Neural cell (in vitro differentiated cells): ENCODE measurements around the gene DOCK10. TPM values are rescaled to one million over a fixed set of nuclear protein-coding genes. Genes with fewer than 3 reads are reported as not detected.

Source experiments
- H2AFZ ChIP-seq: fragments of 200-600, 300-800 bp; sonication (generic), shearing (Covaris generic); 2 replicates; pipeline ENCODE4 v1.6.0; 2014; ENCODE audit warnings: low read depth, mild to moderate bottlenecking, antibody characterized with exemption, low read length, moderate library complexity
- H3F3A ChIP-seq: fragments of 200-600 bp; shearing (Covaris generic); 2 replicates; pipeline ENCODE4 v1.6.1; 2016; ENCODE audit warnings: mild to moderate bottlenecking, moderate library complexity, mixed read lengths, antibody characterized with exemption, low read length; ENCODE audit not compliant: insufficient read depth, poor library complexity, severe bottlenecking
- H3K27ac ChIP-seq: fragments of 200-600, 300-800 bp; sonication (generic), shearing (Covaris generic); 2 replicates; pipeline ENCODE4 v1.5.1; 2014; ENCODE audit warnings: mild to moderate bottlenecking, low read length, moderate library complexity
- H3K27me3 ChIP-seq: fragments of 300-800, 200-600 bp; sonication (generic), shearing (Covaris generic); 2 replicates; pipeline ENCODE4 v1.6.0; 2014; ENCODE audit warnings: mild to moderate bottlenecking, low read depth, low read length, moderate library complexity; ENCODE audit not compliant: insufficient read depth
- H3K36me3 ChIP-seq: fragments of 300-800, 200-600 bp; sonication (generic), shearing (Covaris generic); 2 replicates; pipeline ENCODE4 v1.5.1; 2014; ENCODE audit warnings: mild to moderate bottlenecking, antibody characterized with exemption, low read length, moderate library complexity; ENCODE audit not compliant: insufficient read depth
- H3K4me2 ChIP-seq: fragments of 300-800, 200-600 bp; sonication (generic), shearing (Covaris generic); 2 replicates; pipeline ENCODE4 v1.6.0; 2014; ENCODE audit warnings: mild to moderate bottlenecking, low read length
- H3K4me3 ChIP-seq: fragments of 300-800, 200-600 bp; sonication (generic), shearing (Covaris generic); 2 replicates; pipeline ENCODE4 v1.5.1; 2014; ENCODE audit warnings: mild to moderate bottlenecking, low read length, moderate library complexity
- H3K79me2 ChIP-seq: fragments of 200-600 bp; shearing (Covaris generic); replicated peaks from 2 replicates; pipeline ENCODE4 v1.6.0; 2014; ENCODE audit warnings: mild to moderate bottlenecking, low read length, moderate library complexity; ENCODE audit not compliant: insufficient read depth
- H3K9ac ChIP-seq: fragments of 300-800, 200-600 bp; sonication (generic), shearing (Covaris generic); 2 replicates; pipeline ENCODE4 v1.6.1; 2016; ENCODE audit warnings: mild to moderate bottlenecking, low read length, mixed read lengths
- H3K9me2 ChIP-seq: fragments of 200-600 bp; shearing (Covaris generic); 2 replicates; pipeline ENCODE4 v1.6.1; 2016; ENCODE audit warnings: mild to moderate bottlenecking, low read length, mixed read lengths; ENCODE audit not compliant: insufficient read depth
- H3K9me3 ChIP-seq: fragments of 200-600, 300-800 bp; sonication (generic), shearing (Covaris generic); 2 replicates; pipeline ENCODE4 v1.6.1; 2016; ENCODE audit warnings: mild to moderate bottlenecking, mixed run types, low read length, moderate library complexity, mixed read lengths
- H4K20me1 ChIP-seq: fragments of 200-600 bp; shearing (Covaris generic); 2 replicates; pipeline ENCODE4 v1.6.1; 2016; ENCODE audit warnings: mild to moderate bottlenecking, mixed run types; ENCODE audit not compliant: insufficient read depth
- CTCF ChIP-seq: fragments of 450-650 bp; IDR thresholded peaks from 2 replicates; pipeline ENCODE4 v1.5.1; 2014; ENCODE audit warnings: antibody characterized with exemption, mild to moderate bottlenecking, moderate library complexity; ENCODE audit not compliant: poor library complexity, severe bottlenecking
- EP300 ChIP-seq: fragments of 450-650 bp; conservative IDR thresholded peaks from 2 replicates; pipeline ENCODE4 v1.6.1; 2014; ENCODE audit warnings: antibody characterized with exemption, mild to moderate bottlenecking, moderate library complexity; ENCODE audit not compliant: poor library complexity, severe bottlenecking
- EZH2 ChIP-seq: fragments of 200-600, 300-800 bp; shearing (Covaris generic), sonication (generic); IDR thresholded peaks from 2 replicates; pipeline ENCODE4 v1.6.1; 2014; ENCODE audit warnings: antibody characterized with exemption, low read length, borderline replicate concordance, mild to moderate bottlenecking; ENCODE audit not compliant: insufficient read depth, poor library complexity, severe bottlenecking
- MXI1 ChIP-seq: fragments of 450-650 bp; conservative IDR thresholded peaks from 2 replicates; pipeline ENCODE4 v1.6.1; 2014; ENCODE audit warnings: antibody characterized with exemption, mild to moderate bottlenecking; ENCODE audit not compliant: poor library complexity, severe bottlenecking
- POLR2AphosphoS5 ChIP-seq: IDR thresholded peaks from 2 replicates; pipeline ENCODE4 v1.6.1; 2012
- RAD21 ChIP-seq: fragments of 450-650 bp; conservative IDR thresholded peaks from 2 replicates; pipeline ENCODE4 v1.6.1; 2014; ENCODE audit warnings: antibody characterized with exemption, mild to moderate bottlenecking, moderate library complexity
- REST ChIP-seq: IDR thresholded peaks from 2 replicates; pipeline ENCODE4 v1.6.1; 2012; ENCODE audit warnings: borderline replicate concordance
- SMC3 ChIP-seq: fragments of 450-650 bp; conservative IDR thresholded peaks from 2 replicates; pipeline ENCODE4 v1.6.1; 2014; ENCODE audit warnings: antibody characterized with exemption, mild to moderate bottlenecking, moderate library complexity; ENCODE audit not compliant: poor library complexity
- TAF1 ChIP-seq: IDR thresholded peaks from 2 replicates; pipeline ENCODE4 v1.6.1; 2012; ENCODE audit warnings: low read depth
- polyA plus RNA-seq: library from polyadenylated mRNA; depleted of rRNA; stranded (reverse); fragments of >200 nt; gene quantifications from 2 replicates; pipeline ENCODE4 v1.2.3, GENCODE V29; 2014

DOCK10 gene
- polyA plus RNA-seq, 1 donor from 2014 or later: 0.37 TPM

GRCh38 chr2:224869601-224870233 lies 172.6 kb downstream of the DOCK10 start:
- Histone ChIP-seq H3K9ac (no peak overlapping the region), H3K36me3 (no peaks in the 10 kb centered on the region), H3K4me3 (no peak overlapping the region), H2AFZ (no peak overlapping the region), H3K9me3 (no peaks in the 10 kb centered on the region), H3K27ac (no peak overlapping the region), H3K27me3 (no peaks in the 10 kb centered on the region), H3K9me2 (no peaks in the 10 kb centered on the region), H3F3A (no peaks in the 10 kb centered on the region), H4K20me1 (no peaks in the 10 kb centered on the region), H3K79me2 (no peaks in the 10 kb centered on the region), H3K4me2 (no peak overlapping the region)
- no peak for TF ChIP-seq POLR2AphosphoS5
- no peak for TF ChIP-seq REST
- no peak for TF ChIP-seq TAF1
- TF ChIP-seq CTCF: no peak
- TF ChIP-seq EZH2: no peak
- no peak for TF ChIP-seq MXI1

GRCh38 chr2:224865016-224865415 lies 177.3 kb downstream of the DOCK10 start:
- no peak overlapping the region for H3K4me2 ChIP-seq

More at GRCh38 chr2:224865016-224865415, 177.3 kb downstream of the DOCK10 start:
- Histone ChIP-seq H3F3A (no peaks in the 10 kb centered on the region), H3K9me2 (no peaks in the 10 kb centered on the region), H3K27ac (no peak overlapping the region), H4K20me1 (no peaks in the 10 kb centered on the region), H3K9ac (no peak overlapping the region), H3K36me3 (no peaks in the 10 kb centered on the region), H3K4me3 (no peak overlapping the region), H3K27me3 (no peaks in the 10 kb centered on the region), H2AFZ (no peak overlapping the region), H3K9me3 (no peaks in the 10 kb centered on the region), H3K79me2 (no peaks in the 10 kb centered on the region)
- TF ChIP-seq RAD21 (no peak), SMC3 (no peak), EP300 (no peak), POLR2AphosphoS5 (no peak), TAF1 (no peak), EZH2 (no peak), MXI1 (no peak), REST (no peak), CTCF (no peak)
